Chondrocyte (in vitro differentiated cells): Measurements from ENCODE around the gene CREB3L2. TPM values are rescaled to one million over a fixed set of nuclear protein-coding genes. Genes with fewer than 3 reads are reported as not detected.

Source experiments
- DNase-seq: peaks from one replicate; pipeline ENCODE4 v3.0.0; 2021; ENCODE audit warnings: mixed read lengths, low spot score
- H3K27ac Mint-ChIP-seq: one replicate; pipeline ENCODE4 v1.8.0; 2021; ENCODE audit warnings: mild to moderate bottlenecking, moderate library complexity, mixed read lengths; ENCODE audit not compliant: unreplicated experiment
- H3K27me3 Mint-ChIP-seq: 2 replicates; pipeline ENCODE4 v1.8.0; 2021; ENCODE audit warnings: low read depth, mixed read lengths
- H3K36me3 Mint-ChIP-seq: 2 replicates; pipeline ENCODE4 v1.8.0; 2021; ENCODE audit warnings: low read depth, mixed read lengths
- H3K4me1 Mint-ChIP-seq: 2 replicates; pipeline ENCODE4 v1.8.0; 2021; ENCODE audit warnings: low read depth, mild to moderate bottlenecking, mixed read lengths
- H3K4me3 Mint-ChIP-seq: one replicate; pipeline ENCODE4 v1.8.0; 2021; ENCODE audit warnings: mild to moderate bottlenecking, moderate library complexity, mixed read lengths; ENCODE audit not compliant: unreplicated experiment
- H3K9me3 Mint-ChIP-seq: 2 replicates; pipeline ENCODE4 v1.8.0; 2021; ENCODE audit warnings: low read depth, mixed read lengths
- total RNA-seq: library from RNA; stranded (reverse); gene quantifications from 3 replicates; pipeline ENCODE4 v1.2.1, GENCODE V29; 2021
- TF ChIP-seq, protein P1 (sequence below): fragments of 200-600 bp; sonication (generic); IDR thresholded peaks from 2 replicates; pipeline ENCODE4 v1.5.0; 2021; ENCODE audit warnings: antibody characterized with exemption, mild to moderate bottlenecking, moderate library complexity

The CREB3L2 gene
- total RNA-seq, 1 donor from 2014 or later = 217 TPM

DNA sequence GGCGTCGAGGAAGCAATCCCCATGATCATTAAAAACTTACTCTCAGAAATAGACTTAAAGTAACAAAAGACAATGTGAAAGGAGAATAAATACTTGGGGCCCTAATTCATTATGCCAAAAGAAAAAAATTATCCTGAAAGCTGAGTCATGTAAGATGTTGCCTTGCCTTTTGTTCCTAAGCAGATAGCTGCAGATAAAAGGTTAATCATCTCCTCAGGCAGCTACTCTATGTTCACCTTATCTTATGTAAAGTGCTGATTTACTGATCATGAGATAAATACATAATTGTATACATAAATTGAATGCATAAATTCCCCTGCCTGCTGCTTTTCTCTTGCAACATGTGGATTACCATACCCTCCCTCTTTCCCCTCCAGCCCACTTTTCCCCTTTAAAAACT, 28.1 kb upstream of the CREB3L2 start:
- peak overlapping the region; percentile 0 for H3K27ac Mint-ChIP-seq
- H3K27me3 Mint-ChIP-seq = peaks cover 4% of the 10 kb centered on the region
- no peak for DNase-seq
- TF ChIP-seq, protein P1, sequence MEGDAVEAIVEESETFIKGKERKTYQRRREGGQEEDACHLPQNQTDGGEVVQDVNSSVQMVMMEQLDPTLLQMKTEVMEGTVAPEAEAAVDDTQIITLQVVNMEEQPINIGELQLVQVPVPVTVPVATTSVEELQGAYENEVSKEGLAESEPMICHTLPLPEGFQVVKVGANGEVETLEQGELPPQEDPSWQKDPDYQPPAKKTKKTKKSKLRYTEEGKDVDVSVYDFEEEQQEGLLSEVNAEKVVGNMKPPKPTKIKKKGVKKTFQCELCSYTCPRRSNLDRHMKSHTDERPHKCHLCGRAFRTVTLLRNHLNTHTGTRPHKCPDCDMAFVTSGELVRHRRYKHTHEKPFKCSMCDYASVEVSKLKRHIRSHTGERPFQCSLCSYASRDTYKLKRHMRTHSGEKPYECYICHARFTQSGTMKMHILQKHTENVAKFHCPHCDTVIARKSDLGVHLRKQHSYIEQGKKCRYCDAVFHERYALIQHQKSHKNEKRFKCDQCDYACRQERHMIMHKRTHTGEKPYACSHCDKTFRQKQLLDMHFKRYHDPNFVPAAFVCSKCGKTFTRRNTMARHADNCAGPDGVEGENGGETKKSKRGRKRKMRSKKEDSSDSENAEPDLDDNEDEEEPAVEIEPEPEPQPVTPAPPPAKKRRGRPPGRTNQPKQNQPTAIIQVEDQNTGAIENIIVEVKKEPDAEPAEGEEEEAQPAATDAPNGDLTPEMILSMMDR = no peak
- H3K36me3 Mint-ChIP-seq = no peaks in the 10 kb centered on the region
- H3K9me3 Mint-ChIP-seq = peaks cover under 1% of the 10 kb centered on the region
- H3K4me1 Mint-ChIP-seq = peaks cover 7% of the 10 kb centered on the region
- no peak overlapping the region for H3K4me3 Mint-ChIP-seq

DNA sequence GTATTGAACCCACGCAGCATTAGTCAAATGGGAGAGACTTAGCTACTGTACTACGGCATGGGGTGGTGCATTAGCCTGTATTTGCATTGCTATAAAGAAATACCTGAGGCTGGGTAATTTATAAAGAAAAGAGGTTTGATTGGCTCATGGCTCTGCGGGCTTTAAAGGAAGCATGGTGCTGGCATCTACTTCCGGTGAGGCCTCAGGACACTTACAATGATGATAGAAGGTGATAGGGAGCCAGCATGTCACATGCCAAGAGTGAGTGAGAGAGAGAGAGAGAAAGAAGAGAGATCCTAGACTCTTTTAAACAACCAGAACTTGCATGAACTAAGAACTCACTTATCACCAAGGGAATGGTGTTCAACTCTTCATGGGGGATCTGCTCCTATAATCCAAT, 27.2 kb upstream of the CREB3L2 start:
- H3K4me3 Mint-ChIP-seq = no peak overlapping the region
- TF ChIP-seq, protein P1 = no peak
- H3K9me3 Mint-ChIP-seq = no peaks in the 10 kb centered on the region
- H3K4me1 Mint-ChIP-seq = peaks cover 7% of the 10 kb centered on the region
- no peak for DNase-seq
- H3K27me3 Mint-ChIP-seq = peaks cover 4% of the 10 kb centered on the region
- no peaks in the 10 kb centered on the region for H3K36me3 Mint-ChIP-seq
- H3K27ac Mint-ChIP-seq = no peak overlapping the region

DNA sequence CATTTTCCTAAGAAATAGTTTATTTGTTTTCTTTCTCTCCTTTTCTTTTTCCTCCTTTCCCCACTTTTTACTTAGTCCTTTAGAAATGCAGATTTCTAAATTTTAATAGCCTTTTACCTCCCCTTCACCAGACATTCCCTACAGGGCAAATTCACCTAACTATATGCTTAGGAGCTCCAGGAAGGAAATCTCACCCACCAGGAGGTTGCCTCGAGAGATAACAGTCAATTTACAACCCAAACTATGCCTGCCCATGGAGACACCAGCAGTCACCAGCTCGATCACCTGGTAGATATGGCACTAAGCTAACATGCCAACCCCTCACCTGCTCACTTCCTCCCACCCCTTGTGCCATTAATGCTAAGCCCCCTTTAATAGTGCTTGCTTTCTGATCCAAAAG, 25.2 kb upstream of the CREB3L2 start:
- no peaks in the 10 kb centered on the region for H3K9me3 Mint-ChIP-seq
- no peak for DNase-seq
- no peaks in the 10 kb centered on the region for H3K4me1 Mint-ChIP-seq
- TF ChIP-seq, protein P1 = no peak
- no peak overlapping the region for H3K27ac Mint-ChIP-seq
- peaks cover 4% of the 10 kb centered on the region for H3K27me3 Mint-ChIP-seq
- H3K36me3 Mint-ChIP-seq = no peaks in the 10 kb centered on the region
- H3K4me3 Mint-ChIP-seq = no peak overlapping the region

DNA sequence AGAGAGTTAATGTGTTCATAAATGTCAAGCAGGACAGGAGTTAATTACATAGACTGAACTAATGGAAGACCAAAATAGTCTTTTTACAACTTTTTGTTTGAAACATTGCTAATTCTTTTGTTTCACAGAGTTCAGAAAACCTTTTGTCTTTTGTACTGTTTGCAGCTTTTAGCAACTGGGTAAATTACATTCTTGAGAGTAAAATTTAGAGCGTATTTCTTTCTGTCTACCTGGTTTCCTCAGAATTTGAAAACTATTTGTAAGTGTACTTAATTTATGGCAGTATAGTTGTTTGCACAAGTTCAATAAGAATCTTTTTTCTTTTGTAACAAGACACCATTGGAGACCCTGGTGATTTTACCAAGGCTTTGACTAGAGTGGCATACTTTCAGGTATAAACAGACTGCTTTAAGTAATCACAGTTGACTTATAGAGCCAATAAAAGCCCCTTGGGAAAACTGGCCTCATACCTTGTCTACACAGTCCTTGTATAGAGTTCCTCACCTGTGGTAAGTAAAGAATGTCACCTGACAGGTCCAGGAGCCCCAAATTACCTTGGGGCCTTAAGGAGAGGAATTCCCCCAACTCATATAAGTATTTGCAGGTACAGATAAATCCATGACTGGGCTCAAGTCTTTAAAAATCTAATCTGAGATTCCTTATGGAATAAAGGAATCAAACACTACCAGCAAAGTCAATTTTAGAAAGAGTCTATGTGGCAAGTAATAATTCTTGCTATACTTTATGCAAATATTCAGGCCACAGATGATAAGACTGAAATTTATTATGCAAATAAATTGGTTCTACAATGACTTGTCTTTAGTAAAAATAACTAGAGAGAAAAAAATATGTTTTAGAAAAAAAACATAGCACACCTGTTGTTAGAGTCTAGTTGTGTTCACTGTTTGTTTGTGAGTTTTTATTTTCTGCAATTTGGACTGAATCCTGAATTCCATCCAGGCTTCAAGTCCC, 23.6 kb upstream of the CREB3L2 start:
- no peak for DNase-seq
- no peak overlapping the region for H3K4me3 Mint-ChIP-seq
- no peaks in the 10 kb centered on the region for H3K36me3 Mint-ChIP-seq
- no peaks in the 10 kb centered on the region for H3K9me3 Mint-ChIP-seq
- TF ChIP-seq, protein P1 = no peak
- peaks cover 4% of the 10 kb centered on the region for H3K27me3 Mint-ChIP-seq
- H3K27ac Mint-ChIP-seq = no peak overlapping the region
- H3K4me1 Mint-ChIP-seq = no peaks in the 10 kb centered on the region

DNA sequence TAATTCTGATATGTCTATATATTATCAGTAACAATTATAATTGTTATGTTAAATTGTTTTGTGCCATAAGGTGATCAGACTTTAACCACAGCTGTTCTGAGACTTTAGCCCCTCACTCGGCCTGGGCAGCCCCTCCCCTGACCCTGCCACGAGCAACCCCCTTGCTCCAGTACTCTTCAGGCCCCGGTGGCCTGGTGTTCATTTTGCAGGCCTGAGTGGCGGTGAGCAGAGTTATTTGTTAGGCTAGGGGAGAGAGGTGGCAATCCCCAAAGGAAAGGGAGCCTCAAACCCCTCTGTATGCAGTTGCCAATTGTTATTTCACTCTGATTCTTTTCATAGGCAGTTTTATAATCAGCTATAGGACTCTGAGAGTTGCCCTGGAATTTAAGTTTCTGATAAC, 22.9 kb upstream of the CREB3L2 start:
- Mint-ChIP-seq H3K4me1 (no peaks in the 10 kb centered on the region), H3K9me3 (no peaks in the 10 kb centered on the region), H3K4me3 (no peak overlapping the region), H3K36me3 (no peaks in the 10 kb centered on the region), H3K27ac (no peak overlapping the region), H3K27me3 (peaks cover 4% of the 10 kb centered on the region)
- TF ChIP-seq, protein P1 = no peak
- no peak for DNase-seq
